Superior temporal gyrus (tissue), 1 donor: ENCODE measurements around the gene TDRD7.

ENCODE experiments used
- DNase-seq: peaks from one replicate; pipeline ENCODE4 v3.0.0-alpha.2; 2016; ENCODE audit errors: extremely low spot score

Gene TDRD7

GRCh38 chr9:97526895-97527575 is 115.1 kb downstream of the TDRD7 start:
- DNase-seq, result no peak

- no peak for DNase-seq
Observed at GRCh38 chr9:97527626-97528528, 116.0 kb downstream of the TDRD7 start.

GRCh38 chr9:97528529-97529230 is 116.8 kb downstream of the TDRD7 start:
- no peak for DNase-seq

GRCh38 chr9:97529363-97530076 is 117.6 kb downstream of the TDRD7 start:
- no peak for DNase-seq

- no peak for DNase-seq
Observed at GRCh38 chr9:97531888-97532376, 120.0 kb downstream of the TDRD7 start.

- DNase-seq, result no peak
Observed at GRCh38 chr9:97534185-97534584, 122.3 kb downstream of the TDRD7 start.

GRCh38 chr9:97534961-97535594 is 123.2 kb downstream of the TDRD7 start:
- no peak for DNase-seq

- no peak for DNase-seq
Observed at GRCh38 chr9:97535771-97536170, 123.9 kb downstream of the TDRD7 start.

- no peak for DNase-seq
Observed at GRCh38 chr9:97536480-97536879, 124.6 kb downstream of the TDRD7 start.

GRCh38 chr9:97543561-97543960 is 131.7 kb downstream of the TDRD7 start:
- DNase-seq, result no peak

- no peak for DNase-seq
Observed at GRCh38 chr9:97545486-97545885, 133.6 kb downstream of the TDRD7 start.
